Astrocyte (in vitro differentiated cells and primary cell): ENCODE measurements around the gene TCTN1. TPM values are rescaled to one million over a fixed set of nuclear protein-coding genes. Genes with fewer than 3 reads are reported as not detected.
"Not testable (repeated sequence)": the region's sequence is repeated elsewhere in the genome, so short reads cannot be mapped to it uniquely, and the experiment has no call there.

Experiments
- DNase-seq: peaks from one replicate; pipeline ENCODE4 v3.0.0-alpha.2; 2010; ENCODE audit warnings: low read depth
- FAIRE-seq: peaks from 2 replicates; lab custom pipeline; 2011; peaks lifted over from hg19 to GRCh38; lab: Jason Lieb, UNC
- H2AFZ ChIP-seq: 2 replicates; pipeline ENCODE4 v1.6.0; 2012; ENCODE audit warnings: low read depth, low read length, inconsistent platforms
- H3K27ac ChIP-seq: 2 replicates; pipeline ENCODE4 v1.5.1; 2011; ENCODE audit warnings: low read depth, low read length, inconsistent platforms
- H3K27me3 ChIP-seq: 2 replicates; pipeline ENCODE4 v1.6.0; 2011; ENCODE audit warnings: low read length, inconsistent platforms; ENCODE audit not compliant: insufficient read depth
- H3K36me3 ChIP-seq: 2 replicates; pipeline ENCODE4 v1.5.1; 2011; ENCODE audit warnings: low read length, inconsistent platforms; ENCODE audit not compliant: insufficient read depth
- H3K4me1 ChIP-seq: 2 replicates; pipeline ENCODE4 v1.5.1; 2011; ENCODE audit warnings: low read length, inconsistent platforms; ENCODE audit not compliant: insufficient read depth
- H3K4me2 ChIP-seq: 2 replicates; pipeline ENCODE4 v1.6.0; 2012; ENCODE audit warnings: low read length, inconsistent platforms
- H3K4me3 ChIP-seq: 2 replicates; pipeline ENCODE4 v1.5.1; 2011; ENCODE audit warnings: low read depth, mild to moderate bottlenecking, low read length, inconsistent platforms; ENCODE audit not compliant: insufficient read depth
- H3K79me2 ChIP-seq: 2 replicates; pipeline ENCODE4 v1.6.0; 2012; ENCODE audit warnings: mild to moderate bottlenecking, low read length, inconsistent platforms; ENCODE audit not compliant: insufficient read depth
- H3K9ac ChIP-seq: 2 replicates; pipeline ENCODE4 v1.6.0; 2012; ENCODE audit warnings: mild to moderate bottlenecking, low read length, inconsistent platforms
- H3K9me3 ChIP-seq: 2 replicates; pipeline ENCODE4 v1.5.1; 2012; ENCODE audit warnings: low read depth, mild to moderate bottlenecking, low read length, inconsistent platforms; ENCODE audit not compliant: insufficient read depth
- H4K20me1 ChIP-seq: 2 replicates; pipeline ENCODE4 v1.6.0; 2012; ENCODE audit warnings: low read length, inconsistent platforms; ENCODE audit not compliant: insufficient read depth
- H3K27ac Mint-ChIP-seq: one replicate; pipeline ENCODE4 v1.8.0; 2021; ENCODE audit warnings: mild to moderate bottlenecking, mixed read lengths; ENCODE audit not compliant: unreplicated experiment
- H3K27me3 Mint-ChIP-seq: one replicate; pipeline ENCODE4 v1.8.0; 2021; ENCODE audit warnings: low read depth, mixed read lengths; ENCODE audit not compliant: unreplicated experiment
- H3K36me3 Mint-ChIP-seq: one replicate; pipeline ENCODE4 v1.8.0; 2021; ENCODE audit warnings: low read depth, mixed read lengths; ENCODE audit not compliant: unreplicated experiment
- H3K4me1 Mint-ChIP-seq: one replicate; pipeline ENCODE4 v1.8.0; 2021; ENCODE audit warnings: low read depth, mixed read lengths; ENCODE audit not compliant: unreplicated experiment
- H3K4me3 Mint-ChIP-seq: one replicate; pipeline ENCODE4 v1.8.0; 2021; ENCODE audit warnings: mild to moderate bottlenecking, moderate library complexity, mixed read lengths; ENCODE audit not compliant: unreplicated experiment
- H3K9me3 Mint-ChIP-seq: one replicate; pipeline ENCODE4 v1.8.0; 2021; ENCODE audit warnings: mild to moderate bottlenecking, mixed read lengths; ENCODE audit not compliant: unreplicated experiment
- EZH2 ChIP-seq: IDR thresholded peaks from 2 replicates; pipeline ENCODE4 v1.6.1; 2012; ENCODE audit warnings: mild to moderate bottlenecking, low read length, inconsistent platforms; ENCODE audit not compliant: insufficient read depth
- total RNA-seq: library from RNA; stranded (reverse); gene quantifications from 2 replicates; pipeline ENCODE4 v1.2.1, GENCODE V29; 2021
- TF ChIP-seq, protein P1 (sequence below): IDR thresholded peaks from 2 replicates; pipeline ENCODE4 v1.5.1; 2011; ENCODE audit warnings: low read depth, mild to moderate bottlenecking, inconsistent platforms, low read length, moderate library complexity; ENCODE audit not compliant: insufficient read depth

Gene TCTN1
- total RNA-seq, 1 donor from 2014 or later = 22.6 TPM

DNA sequence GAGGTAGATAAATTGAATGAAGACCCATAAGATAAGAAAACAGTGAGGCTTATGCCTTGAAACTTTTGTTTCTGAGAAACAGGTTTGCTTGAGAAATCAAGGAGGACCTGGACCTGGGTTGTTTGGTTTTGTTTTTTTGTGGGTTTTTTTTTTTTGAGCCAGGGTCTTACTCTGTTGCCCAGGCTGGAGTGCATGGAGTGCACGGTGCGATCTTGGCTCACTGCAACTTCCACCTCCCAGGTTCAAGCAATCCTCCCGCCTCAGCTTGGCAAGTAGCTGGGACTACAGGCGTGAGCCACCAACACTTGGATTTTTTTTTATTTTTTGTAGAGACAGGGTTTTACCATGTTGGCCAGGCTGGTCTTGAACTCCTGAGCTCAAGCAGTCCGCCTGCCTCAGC, 21.9 kb upstream of the TCTN1 start:
- Mint-ChIP-seq H3K36me3 (no peaks in the 10 kb centered on the region), H3K27me3 (peaks cover 3% of the 10 kb centered on the region), H3K9me3 (no peaks in the 10 kb centered on the region), H3K4me1 (no peaks in the 10 kb centered on the region), H3K4me3 (no peak overlapping the region), H3K27ac (no peak overlapping the region)
- no peaks in the 10 kb centered on the region for H4K20me1 ChIP-seq
- no peak overlapping the region for H3K27ac ChIP-seq
- no peaks in the 10 kb centered on the region for H3K36me3 ChIP-seq
- DNase-seq (no peak), FAIRE-seq (no peak)
- H3K9ac ChIP-seq = no peak overlapping the region
- no peaks in the 10 kb centered on the region for H3K4me1 ChIP-seq
- H2AFZ ChIP-seq = no peak overlapping the region
- no peak overlapping the region for H3K4me3 ChIP-seq
- no peak overlapping the region for H3K4me2 ChIP-seq
- no peaks in the 10 kb centered on the region for H3K79me2 ChIP-seq
- TF ChIP-seq EZH2 = no peak
- TF ChIP-seq, protein P1, sequence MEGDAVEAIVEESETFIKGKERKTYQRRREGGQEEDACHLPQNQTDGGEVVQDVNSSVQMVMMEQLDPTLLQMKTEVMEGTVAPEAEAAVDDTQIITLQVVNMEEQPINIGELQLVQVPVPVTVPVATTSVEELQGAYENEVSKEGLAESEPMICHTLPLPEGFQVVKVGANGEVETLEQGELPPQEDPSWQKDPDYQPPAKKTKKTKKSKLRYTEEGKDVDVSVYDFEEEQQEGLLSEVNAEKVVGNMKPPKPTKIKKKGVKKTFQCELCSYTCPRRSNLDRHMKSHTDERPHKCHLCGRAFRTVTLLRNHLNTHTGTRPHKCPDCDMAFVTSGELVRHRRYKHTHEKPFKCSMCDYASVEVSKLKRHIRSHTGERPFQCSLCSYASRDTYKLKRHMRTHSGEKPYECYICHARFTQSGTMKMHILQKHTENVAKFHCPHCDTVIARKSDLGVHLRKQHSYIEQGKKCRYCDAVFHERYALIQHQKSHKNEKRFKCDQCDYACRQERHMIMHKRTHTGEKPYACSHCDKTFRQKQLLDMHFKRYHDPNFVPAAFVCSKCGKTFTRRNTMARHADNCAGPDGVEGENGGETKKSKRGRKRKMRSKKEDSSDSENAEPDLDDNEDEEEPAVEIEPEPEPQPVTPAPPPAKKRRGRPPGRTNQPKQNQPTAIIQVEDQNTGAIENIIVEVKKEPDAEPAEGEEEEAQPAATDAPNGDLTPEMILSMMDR = no peak
- H3K27me3 ChIP-seq = no peaks in the 10 kb centered on the region
- H3K9me3 ChIP-seq = no peaks in the 10 kb centered on the region

DNA sequence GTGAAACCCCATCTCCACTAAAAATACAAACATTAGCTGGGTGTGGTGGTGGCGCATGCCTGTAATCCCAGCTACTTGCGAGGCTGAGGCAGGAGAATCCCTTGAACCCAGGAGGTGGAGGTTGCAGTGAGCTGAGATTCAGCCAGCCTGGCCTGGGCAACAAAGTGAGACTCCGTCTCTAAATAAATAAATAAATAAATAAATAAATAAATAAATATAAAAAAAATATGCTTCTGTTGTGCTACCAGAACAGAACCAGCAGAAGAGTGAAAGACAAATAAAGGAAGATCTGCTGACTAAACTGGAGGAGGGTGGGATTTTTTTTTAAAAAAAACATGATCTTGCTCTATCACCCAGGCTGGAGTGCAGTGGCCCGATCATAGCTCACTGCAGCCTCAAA, 21.0 kb upstream of the TCTN1 start:
- not testable (repeated sequence) for H3K27me3 ChIP-seq, DNase-seq, H3K9me3 ChIP-seq, H3K27ac ChIP-seq, H3K27ac Mint-ChIP-seq, H3K4me1 Mint-ChIP-seq, H3K4me1 ChIP-seq, H3K4me2 ChIP-seq, H3K9ac ChIP-seq, H3K4me3 Mint-ChIP-seq, H3K36me3 Mint-ChIP-seq, H3K79me2 ChIP-seq, H3K36me3 ChIP-seq, FAIRE-seq, H3K9me3 Mint-ChIP-seq, H3K4me3 ChIP-seq, H2AFZ ChIP-seq, H4K20me1 ChIP-seq, H3K27me3 Mint-ChIP-seq

DNA sequence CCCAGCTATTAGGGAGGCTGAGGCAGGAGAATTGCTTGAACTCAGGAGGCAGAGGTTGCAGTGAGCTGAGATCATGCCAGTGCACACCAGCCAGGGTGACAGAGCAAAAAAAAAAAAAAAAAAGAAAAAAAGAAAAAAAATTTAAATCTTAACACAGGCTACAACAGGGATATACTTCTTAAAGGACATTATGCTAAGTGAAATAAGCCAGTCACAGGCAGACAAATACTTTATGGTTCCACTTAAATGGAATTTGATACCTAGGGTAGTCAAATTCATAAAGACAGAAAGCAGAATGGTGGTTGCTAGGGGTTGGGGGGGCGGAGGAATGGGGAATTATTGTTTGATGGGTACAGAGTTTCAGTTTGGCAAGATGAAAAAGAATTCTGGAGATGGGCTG, 16.0 kb upstream of the TCTN1 start:
- H3K9me3 Mint-ChIP-seq = no peaks in the 10 kb centered on the region

More for the DNA sequence above, 16.0 kb upstream of the TCTN1 start:
- Mint-ChIP-seq H3K36me3 (no peaks in the 10 kb centered on the region), H3K4me1 (no peaks in the 10 kb centered on the region), H3K4me3 (no peak overlapping the region), H3K27ac (no peak overlapping the region), H3K27me3 (peaks cover 3% of the 10 kb centered on the region)
- H3K4me2 ChIP-seq = no peak overlapping the region
- H3K4me3 ChIP-seq = no peak overlapping the region
- H3K27ac ChIP-seq = no peak overlapping the region
- TF ChIP-seq, protein P1 = no peak
- no peak for TF ChIP-seq EZH2
- no peaks in the 10 kb centered on the region for H3K79me2 ChIP-seq
- H2AFZ ChIP-seq = no peak overlapping the region
- H4K20me1 ChIP-seq = no peaks in the 10 kb centered on the region
- H3K9me3 ChIP-seq = no peaks in the 10 kb centered on the region
- no peaks in the 10 kb centered on the region for H3K4me1 ChIP-seq
- FAIRE-seq (no peak), DNase-seq (no peak)
- no peak overlapping the region for H3K9ac ChIP-seq
- no peaks in the 10 kb centered on the region for H3K27me3 ChIP-seq
- H3K36me3 ChIP-seq = no peaks in the 10 kb centered on the region
